ENCODE data around the gene PAQR8.

- TF ChIP-seq CTCF (IDR thresholded peaks at IDR 0.05; ENCODE audit: poor library complexity, severe bottlenecking): no peak
- no peak for TF ChIP-seq EP300 (conservative IDR thresholded peaks at IDR 0.05; ENCODE audit: poor library complexity, severe bottlenecking)
- TF ChIP-seq, protein P1, sequence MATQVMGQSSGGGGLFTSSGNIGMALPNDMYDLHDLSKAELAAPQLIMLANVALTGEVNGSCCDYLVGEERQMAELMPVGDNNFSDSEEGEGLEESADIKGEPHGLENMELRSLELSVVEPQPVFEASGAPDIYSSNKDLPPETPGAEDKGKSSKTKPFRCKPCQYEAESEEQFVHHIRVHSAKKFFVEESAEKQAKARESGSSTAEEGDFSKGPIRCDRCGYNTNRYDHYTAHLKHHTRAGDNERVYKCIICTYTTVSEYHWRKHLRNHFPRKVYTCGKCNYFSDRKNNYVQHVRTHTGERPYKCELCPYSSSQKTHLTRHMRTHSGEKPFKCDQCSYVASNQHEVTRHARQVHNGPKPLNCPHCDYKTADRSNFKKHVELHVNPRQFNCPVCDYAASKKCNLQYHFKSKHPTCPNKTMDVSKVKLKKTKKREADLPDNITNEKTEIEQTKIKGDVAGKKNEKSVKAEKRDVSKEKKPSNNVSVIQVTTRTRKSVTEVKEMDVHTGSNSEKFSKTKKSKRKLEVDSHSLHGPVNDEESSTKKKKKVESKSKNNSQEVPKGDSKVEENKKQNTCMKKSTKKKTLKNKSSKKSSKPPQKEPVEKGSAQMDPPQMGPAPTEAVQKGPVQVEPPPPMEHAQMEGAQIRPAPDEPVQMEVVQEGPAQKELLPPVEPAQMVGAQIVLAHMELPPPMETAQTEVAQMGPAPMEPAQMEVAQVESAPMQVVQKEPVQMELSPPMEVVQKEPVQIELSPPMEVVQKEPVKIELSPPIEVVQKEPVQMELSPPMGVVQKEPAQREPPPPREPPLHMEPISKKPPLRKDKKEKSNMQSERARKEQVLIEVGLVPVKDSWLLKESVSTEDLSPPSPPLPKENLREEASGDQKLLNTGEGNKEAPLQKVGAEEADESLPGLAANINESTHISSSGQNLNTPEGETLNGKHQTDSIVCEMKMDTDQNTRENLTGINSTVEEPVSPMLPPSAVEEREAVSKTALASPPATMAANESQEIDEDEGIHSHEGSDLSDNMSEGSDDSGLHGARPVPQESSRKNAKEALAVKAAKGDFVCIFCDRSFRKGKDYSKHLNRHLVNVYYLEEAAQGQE (IDR thresholded peaks at IDR 0.05; ENCODE audit: borderline replicate concordance): no peak
- TF ChIP-seq RAD21 (conservative IDR thresholded peaks at IDR 0.05): no peak
- no peak for TF ChIP-seq EZH2 (IDR thresholded peaks at IDR 0.05; ENCODE audit: borderline replicate concordance, insufficient read depth, low read length, poor library complexity, severe bottlenecking)
- no peak for TF ChIP-seq MXI1 (conservative IDR thresholded peaks at IDR 0.05; ENCODE audit: poor library complexity, severe bottlenecking)
Observed at GRCh38 chr6:52361414-52361944, 472 bp upstream of the PAQR8 start.
